WERI-Rb-1 (cell line): ENCODE results near the gene OR6N2.

Experiments used
- DNase-seq: peaks from one replicate; pipeline ENCODE4 v3.0.0-alpha.2; 2020
- H3K27ac ChIP-seq: fragments of 250-450 bp; sonication (Bioruptor Pico); 2 replicates; pipeline ENCODE4 v1.5.1; 2020; ENCODE audit warnings: mild to moderate bottlenecking, moderate library complexity
- H3K27me3 ChIP-seq: fragments of 250-450 bp; sonication (Bioruptor Pico); 2 replicates; pipeline ENCODE4 v1.5.1; 2021; ENCODE audit warnings: mild to moderate bottlenecking, low read depth, moderate library complexity; ENCODE audit not compliant: insufficient read depth, severe bottlenecking
- H3K36me3 ChIP-seq: fragments of 250-450 bp; sonication (Bioruptor Pico); 2 replicates; pipeline ENCODE4 v1.5.1; 2020; ENCODE audit warnings: mild to moderate bottlenecking, moderate library complexity
- H3K4me3 ChIP-seq: 2 replicates; pipeline ENCODE4 v1.5.1; 2011; ENCODE audit warnings: low read depth, mild to moderate bottlenecking, control low read depth, low read length
- H3K9me3 ChIP-seq: fragments of 250-450 bp; sonication (Bioruptor Pico); 2 replicates; pipeline ENCODE4 v1.5.1; 2021; ENCODE audit warnings: mild to moderate bottlenecking, moderate library complexity; ENCODE audit not compliant: severe bottlenecking
- TF ChIP-seq, protein P1 (sequence below): IDR thresholded peaks from 2 replicates; pipeline ENCODE4 v1.5.1; 2011; ENCODE audit warnings: low read depth, mild to moderate bottlenecking, control low read depth, inconsistent platforms, low read length

Gene OR6N2

DNA sequence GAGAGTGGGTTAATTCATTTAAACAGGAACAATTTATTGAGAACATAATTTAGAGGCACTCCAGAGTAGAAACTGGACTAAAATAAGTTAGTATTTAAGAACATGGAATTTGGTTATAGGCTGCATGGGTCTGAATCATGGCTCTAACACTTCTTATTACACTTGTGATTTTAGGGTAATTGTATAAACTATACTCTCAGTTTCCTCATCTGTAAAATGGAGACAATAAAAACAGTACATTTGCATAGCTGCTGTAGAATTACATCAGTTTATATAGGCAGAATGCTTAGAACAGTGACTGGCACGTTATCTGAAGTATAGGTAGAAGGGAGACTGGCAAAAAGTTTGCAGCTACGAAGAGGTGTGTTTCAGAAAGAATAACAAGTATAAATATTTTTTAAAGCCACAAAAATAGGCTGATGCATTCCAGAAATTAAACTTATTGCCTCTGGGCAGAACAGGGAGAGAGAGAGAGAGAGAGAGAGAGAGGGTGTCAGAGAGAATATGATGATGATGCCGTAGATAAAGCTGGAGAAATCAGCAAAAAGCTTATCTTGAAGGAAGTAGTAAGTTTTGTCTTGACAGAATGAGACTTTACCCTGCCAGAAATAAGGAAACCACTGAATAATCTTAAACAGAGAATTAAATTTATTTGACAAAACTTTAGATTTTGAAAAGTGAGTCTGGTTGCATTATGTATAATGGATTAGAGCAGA lies 52.3 kb downstream of the OR6N2 start:
- TF ChIP-seq, protein P1, sequence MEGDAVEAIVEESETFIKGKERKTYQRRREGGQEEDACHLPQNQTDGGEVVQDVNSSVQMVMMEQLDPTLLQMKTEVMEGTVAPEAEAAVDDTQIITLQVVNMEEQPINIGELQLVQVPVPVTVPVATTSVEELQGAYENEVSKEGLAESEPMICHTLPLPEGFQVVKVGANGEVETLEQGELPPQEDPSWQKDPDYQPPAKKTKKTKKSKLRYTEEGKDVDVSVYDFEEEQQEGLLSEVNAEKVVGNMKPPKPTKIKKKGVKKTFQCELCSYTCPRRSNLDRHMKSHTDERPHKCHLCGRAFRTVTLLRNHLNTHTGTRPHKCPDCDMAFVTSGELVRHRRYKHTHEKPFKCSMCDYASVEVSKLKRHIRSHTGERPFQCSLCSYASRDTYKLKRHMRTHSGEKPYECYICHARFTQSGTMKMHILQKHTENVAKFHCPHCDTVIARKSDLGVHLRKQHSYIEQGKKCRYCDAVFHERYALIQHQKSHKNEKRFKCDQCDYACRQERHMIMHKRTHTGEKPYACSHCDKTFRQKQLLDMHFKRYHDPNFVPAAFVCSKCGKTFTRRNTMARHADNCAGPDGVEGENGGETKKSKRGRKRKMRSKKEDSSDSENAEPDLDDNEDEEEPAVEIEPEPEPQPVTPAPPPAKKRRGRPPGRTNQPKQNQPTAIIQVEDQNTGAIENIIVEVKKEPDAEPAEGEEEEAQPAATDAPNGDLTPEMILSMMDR, result no peak
- DNase-seq, result no peak
- Histone ChIP-seq H3K4me3 (no peak overlapping the region), H3K27me3 (peaks cover 72% of the 10 kb centered on the region), H3K27ac (no peak overlapping the region), H3K9me3 (no peaks in the 10 kb centered on the region), H3K36me3 (no peaks in the 10 kb centered on the region)

GRCh38 chr1:158724442-158724841 lies 56.6 kb downstream of the OR6N2 start:
- TF ChIP-seq, protein P1, result no peak
- no peaks in the 10 kb centered on the region for H3K9me3 ChIP-seq
- H3K27me3 ChIP-seq, result peaks cover 66% of the 10 kb centered on the region
- no peaks in the 10 kb centered on the region for H3K36me3 ChIP-seq
- no peak overlapping the region for H3K4me3 ChIP-seq
- no peak overlapping the region for H3K27ac ChIP-seq
- DNase-seq, result no peak
